Activated effector memory CD4-positive, alpha-beta T cell treated with Interleukin-2 at 50 U/mL for 16 hours (primary cell): ENCODE data around the gene RHOBTB1.
"Not testable (repeated sequence)": the region's sequence is repeated elsewhere in the genome, so short reads cannot be mapped to it uniquely, and the experiment has no call there.

Experiments
- DNase-seq: peaks from one replicate; pipeline ENCODE4 v3.0.0-alpha.2; 2020

Gene RHOBTB1

GRCh38 chr10:60937784-60938654, 6.0 kb downstream of the RHOBTB1 start:
- no peak for DNase-seq

- no peak for DNase-seq
Observed at GRCh38 chr10:60937022-60937421, 7.0 kb downstream of the RHOBTB1 start.

DNA sequence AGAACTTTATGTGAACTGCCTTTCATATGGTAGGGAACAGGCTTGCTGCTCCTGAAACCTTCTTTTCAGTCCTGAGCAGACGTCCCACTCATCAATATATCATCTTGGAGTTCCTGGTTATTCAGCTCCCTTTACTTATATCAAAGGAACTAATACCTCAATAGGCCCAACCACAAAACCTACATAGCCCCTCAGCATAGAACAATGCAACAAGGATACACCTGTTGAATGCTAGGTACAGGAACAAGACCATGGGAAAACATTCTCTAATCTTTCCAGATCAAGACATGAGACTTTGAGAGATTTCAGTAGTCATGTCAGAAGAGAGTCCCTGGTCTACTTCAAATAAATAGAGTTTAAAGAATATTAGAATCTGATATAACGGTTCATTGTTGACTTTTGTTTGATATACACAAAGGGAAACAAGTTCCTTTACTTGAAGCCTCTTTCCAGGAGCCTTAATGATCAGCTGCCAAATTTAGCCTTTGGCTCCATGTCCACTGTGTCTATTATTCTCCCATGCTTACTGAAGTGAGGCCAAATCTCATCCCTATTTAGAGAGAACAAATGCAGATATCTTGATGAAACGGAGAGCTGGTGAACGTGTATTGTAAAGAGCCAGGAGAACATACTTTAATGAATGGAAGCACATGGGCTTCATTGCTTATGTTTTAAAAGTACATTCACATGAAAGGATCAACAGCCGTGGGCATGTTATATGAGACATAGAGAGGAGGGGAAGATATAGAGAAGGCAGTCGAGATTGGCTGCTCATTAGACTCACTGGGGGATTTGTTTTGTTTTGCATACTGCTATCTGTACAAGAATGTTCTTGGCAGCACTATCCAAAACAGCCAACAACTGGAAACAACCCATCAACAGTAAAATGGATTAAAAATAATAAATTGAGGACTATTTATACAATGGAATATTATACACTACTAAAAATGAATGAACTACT, 9.5 kb downstream of the RHOBTB1 start:
- no peak for DNase-seq

- no peak for DNase-seq
Observed at GRCh38 chr10:60932756-60933155, 11.2 kb downstream of the RHOBTB1 start.

GRCh38 chr10:60930237-60930636, 13.7 kb downstream of the RHOBTB1 start:
- no peak for DNase-seq

DNA sequence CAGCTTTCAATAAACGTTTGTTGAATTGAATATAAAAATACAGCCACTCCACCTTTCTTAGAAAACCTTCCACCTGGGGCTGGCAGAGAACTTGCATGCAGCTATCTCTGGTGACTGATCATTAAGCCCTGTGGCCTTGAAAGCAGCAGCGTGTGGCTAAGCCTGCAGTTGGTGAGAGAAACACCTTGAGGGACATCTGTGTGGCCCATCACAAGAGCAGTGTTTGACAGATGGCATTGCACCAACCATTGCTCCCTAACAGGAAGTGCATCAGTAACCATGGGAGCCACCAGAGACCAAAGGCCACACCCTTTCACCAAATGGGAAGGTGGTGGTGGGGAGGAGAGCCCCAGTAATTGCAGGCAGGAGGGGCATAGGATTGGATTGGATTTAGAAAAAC, 22.4 kb downstream of the RHOBTB1 start:
- DNase-seq = no peak

GRCh38 chr10:60920479-60920878, 23.5 kb downstream of the RHOBTB1 start:
- no peak for DNase-seq

DNA sequence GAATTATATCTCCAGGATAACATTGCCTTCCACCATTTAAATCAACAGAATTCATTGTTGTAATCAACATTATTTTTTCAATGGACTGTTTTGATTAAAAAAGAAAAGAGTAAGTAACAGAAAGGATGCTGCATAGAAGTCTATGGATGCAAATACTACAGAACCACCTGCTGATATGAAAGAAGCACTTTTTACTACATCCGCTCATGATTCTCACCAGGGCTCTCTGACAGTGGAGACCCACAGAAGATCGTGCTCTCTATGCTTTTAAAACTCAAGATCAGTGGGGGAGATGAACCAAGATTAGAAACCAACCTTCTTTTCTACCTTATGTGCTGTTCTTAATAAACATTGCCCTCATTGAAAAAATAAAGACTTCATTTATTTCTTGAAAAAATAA, 24.4 kb downstream of the RHOBTB1 start:
- DNase-seq = no peak

DNA sequence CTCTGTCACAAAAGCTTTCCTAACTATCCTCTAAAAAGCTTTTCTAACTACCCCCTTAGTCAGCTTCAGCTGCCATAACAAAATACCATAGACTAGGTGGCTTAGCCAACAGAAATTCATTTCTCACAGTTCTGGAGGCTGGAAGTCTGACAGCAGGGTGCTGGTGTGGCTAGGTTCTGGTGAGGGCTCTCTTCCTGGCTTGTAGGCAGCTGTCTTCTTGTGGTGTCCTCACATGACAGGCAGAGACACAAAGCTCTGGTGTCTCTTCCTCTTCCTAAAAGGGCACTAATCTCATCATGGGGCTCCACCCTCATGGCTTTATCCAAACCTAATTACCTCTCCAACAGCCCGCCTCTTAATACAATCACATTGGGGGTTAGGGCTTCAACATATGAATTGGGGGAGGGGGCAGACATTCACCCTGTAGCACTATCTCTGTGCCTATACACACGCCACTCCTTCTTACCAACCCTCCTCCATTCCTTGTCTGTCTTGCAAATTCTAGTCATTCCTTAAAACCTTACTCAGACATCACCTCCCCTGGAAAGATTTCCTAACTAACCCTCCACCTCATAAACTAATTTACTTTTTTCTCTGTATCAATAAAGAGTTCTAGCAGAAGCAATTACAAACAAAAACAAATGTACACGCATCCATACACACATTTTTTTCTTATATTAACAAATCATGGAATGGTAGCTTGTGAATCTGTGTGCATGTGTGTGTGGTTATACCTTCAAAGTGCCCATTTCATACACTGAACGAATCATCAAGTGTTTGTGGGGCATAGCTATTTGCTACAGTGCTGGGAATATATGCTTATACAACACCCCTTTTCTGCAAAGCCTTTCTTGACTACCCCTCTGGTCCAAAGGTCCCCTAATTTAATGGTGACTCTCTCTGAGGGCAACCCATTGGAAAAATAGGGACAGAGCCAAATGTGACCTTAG, 26.4 kb downstream of the RHOBTB1 start:
- DNase-seq = no peak

DNA sequence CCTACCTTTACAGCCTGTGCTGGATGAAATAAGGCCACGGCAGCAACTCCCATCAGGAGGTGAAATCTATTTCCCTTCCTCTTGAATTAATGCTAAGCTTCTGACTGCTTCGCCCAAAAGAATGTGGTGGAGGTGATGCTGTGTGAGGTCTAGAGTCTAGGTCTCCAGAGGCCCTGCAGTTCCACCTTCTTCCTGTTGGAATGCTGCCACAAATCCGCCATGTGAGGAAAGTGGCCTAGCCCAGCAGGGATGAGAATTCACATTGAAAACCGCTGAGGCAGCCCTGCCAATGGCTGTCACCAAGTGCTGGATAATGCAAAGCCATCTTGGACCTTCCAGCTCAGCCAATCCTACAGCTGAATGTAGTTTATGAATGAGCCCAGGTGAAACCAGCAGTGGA, 28.0 kb downstream of the RHOBTB1 start:
- DNase-seq = no peak

GRCh38 chr10:60914690-60915141, 29.3 kb downstream of the RHOBTB1 start:
- DNase-seq = no peak

GRCh38 chr10:60913657-60914056, 30.3 kb downstream of the RHOBTB1 start:
- DNase-seq = no peak

DNA sequence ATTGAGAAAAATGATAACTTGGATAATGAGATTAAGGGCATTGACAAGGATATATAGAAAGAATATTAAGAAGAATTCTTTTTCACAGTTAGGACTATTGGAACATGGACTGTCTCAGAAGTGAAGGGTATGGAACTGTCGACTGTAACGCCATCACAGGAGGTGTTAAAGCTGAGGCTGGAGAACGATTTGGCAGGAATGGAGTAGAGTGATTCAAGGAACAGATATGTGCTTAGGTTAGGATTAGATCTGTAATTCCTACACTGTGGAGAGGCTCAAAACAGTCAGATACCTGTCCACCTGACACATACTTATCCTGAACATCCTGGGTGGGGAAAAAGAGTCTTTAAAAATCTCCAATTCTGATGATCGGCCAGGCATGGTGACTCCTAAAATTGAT, 30.9 kb downstream of the RHOBTB1 start:
- DNase-seq = no peak

DNA sequence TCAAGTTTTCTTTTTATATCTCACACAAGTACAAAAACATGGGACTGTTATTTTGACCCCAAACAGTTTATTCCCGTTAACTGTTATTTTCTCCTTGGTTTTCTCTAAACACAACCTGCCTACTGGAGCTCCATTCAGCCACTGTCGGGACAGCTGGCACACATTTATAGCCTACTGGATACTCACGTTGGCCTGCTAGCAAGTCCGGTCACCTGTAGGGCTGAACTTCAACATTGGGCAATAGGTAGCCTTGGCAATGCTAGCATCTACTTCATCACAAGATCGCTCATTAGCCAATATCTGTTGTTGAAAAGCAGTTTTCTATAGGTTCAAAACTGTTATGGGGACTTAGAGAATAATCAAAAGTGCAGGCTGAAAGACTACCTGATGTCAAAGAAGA, 32.3 kb downstream of the RHOBTB1 start:
- no peak for DNase-seq

DNA sequence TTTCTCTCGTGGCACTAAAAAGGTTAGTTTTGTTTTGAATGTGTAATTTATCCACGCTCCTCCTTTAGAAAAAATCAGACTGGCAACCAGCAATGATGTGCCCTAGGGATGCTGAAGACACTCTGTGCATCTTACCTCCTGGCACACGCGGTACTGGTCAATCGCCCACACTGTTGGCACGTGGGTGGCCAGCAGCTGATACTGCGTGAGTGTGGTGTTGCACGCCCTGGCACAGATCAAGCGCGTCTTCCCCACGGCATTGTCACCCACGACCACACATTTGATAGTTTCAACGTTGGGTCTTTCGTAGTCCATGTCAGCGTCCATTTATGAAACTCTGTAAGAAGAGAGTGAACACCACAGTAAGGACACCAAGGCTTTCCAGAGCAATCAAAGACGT, 32.8 kb downstream of the RHOBTB1 start:
- no peak for DNase-seq

GRCh38 chr10:60910543-60910942, 33.4 kb downstream of the RHOBTB1 start:
- no peak for DNase-seq

GRCh38 chr10:60908896-60909295, 35.1 kb downstream of the RHOBTB1 start:
- no peak for DNase-seq

GRCh38 chr10:60908031-60908430, 36.0 kb downstream of the RHOBTB1 start:
- no peak for DNase-seq

DNA sequence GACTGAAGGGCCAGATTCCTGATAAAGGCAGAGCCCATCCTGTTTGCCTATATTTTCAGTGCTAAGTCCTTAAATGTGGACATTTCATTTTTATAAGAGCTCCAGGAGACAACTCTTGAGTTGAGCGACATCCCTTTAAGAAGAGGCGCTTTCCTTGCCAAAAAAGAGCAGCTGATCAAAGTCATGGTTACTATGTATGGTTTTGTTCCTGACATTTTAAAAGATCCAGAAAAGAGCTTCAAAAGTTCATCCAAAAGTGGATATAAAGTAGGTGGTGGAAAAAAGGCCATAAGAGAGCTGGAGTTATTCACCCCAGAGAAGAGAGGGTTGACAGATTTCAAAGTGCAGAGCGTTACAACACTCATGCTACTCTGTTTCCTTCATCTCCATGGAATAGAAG, 36.7 kb downstream of the RHOBTB1 start:
- no peak for DNase-seq

- DNase-seq = not testable (repeated sequence)
Observed at GRCh38 chr10:60906825-60907224, 37.2 kb downstream of the RHOBTB1 start.

DNA sequence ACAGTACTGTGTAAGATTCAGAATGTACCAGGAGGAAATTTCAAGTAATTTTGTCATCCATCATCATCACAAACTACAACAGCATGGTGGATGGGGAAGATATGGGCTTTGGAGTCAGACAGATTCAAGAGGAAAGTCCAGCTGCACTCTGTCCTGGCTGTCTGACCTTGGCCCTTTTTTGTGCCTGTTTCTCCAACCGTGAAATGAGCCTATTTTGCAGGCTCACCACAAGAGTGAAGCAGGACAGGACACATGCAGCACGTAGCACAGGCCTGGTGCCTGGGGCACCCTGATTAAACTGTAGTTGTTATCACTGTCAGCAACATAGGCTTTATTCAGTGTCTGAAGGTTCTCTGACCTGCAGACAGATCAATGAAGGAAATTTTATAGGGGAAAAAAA, 37.6 kb downstream of the RHOBTB1 start:
- no peak for DNase-seq

GRCh38 chr10:60905580-60905979, 38.4 kb downstream of the RHOBTB1 start:
- DNase-seq = no peak

DNA sequence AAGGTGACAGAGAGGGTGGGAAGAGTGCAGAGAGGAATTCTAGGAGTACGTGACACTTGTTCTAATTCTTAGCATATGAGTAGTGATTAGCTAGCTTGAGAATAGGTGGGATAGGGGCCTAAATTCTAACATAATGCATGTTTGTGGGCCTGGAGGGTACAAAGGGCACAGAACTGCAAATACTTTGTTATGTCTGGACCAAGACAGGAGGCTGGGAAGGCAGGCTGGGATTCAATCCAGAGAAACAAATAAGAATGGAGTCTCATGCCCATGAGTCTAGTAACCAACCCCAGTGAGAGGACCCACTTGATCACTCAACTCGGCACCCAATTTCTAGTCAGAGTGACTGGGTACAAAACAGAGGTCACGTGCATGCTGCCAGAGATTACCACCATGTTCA, 40.9 kb downstream of the RHOBTB1 start:
- no peak for DNase-seq
